Small intestine (tissue), 7 donors: ENCODE results near the gene NFATC2IP. TPM values are rescaled to one million over a fixed set of nuclear protein-coding genes. Genes with fewer than 3 reads are reported as not detected.

Experiments
- DNase-seq, 2 donors: peaks; one replicate each; pipeline versions ENCODE4 v3.0.0 to v3.0.0-alpha.2; 2013
- FAIRE-seq: peaks from 2 replicates; lab custom pipeline; 2012; peaks lifted over from hg19 to GRCh38; lab: Jason Lieb, UNC
- H3K27ac ChIP-seq, 3 donors: one replicate each; pipeline ENCODE4 v1.5.1; 2013; ENCODE audit warnings: low read length in 2 of 3, mild to moderate bottlenecking in 2 of 3, control low read depth in 1 of 3, inconsistent platforms in 1 of 3, low read depth in 1 of 3, moderate library complexity in 1 of 3
- H3K27me3 ChIP-seq, 3 donors: one replicate each; pipeline ENCODE4 v1.6.1; 2013; ENCODE audit warnings: low read length in 3 of 3, inconsistent platforms in 1 of 3; ENCODE audit not compliant: control insufficient read depth in 3 of 3, insufficient read depth in 3 of 3
- H3K36me3 ChIP-seq, 3 donors: one replicate each; pipeline ENCODE4 v1.6.1; 2013; ENCODE audit warnings: low read length in 3 of 3, inconsistent platforms in 1 of 3, low read depth in 1 of 3, mild to moderate bottlenecking in 1 of 3, moderate library complexity in 1 of 3; ENCODE audit not compliant: control insufficient read depth in 3 of 3, insufficient read depth in 2 of 3
- H3K4me1 ChIP-seq, 3 donors: one replicate each; pipeline ENCODE4 v1.6.1; 2013; ENCODE audit warnings: low read length in 2 of 3, inconsistent platforms in 1 of 3, low read depth in 1 of 3, mild to moderate bottlenecking in 1 of 3, moderate library complexity in 1 of 3; ENCODE audit not compliant: control insufficient read depth in 3 of 3, insufficient read depth in 2 of 3
- H3K4me3 ChIP-seq, 3 donors: one replicate each; pipeline ENCODE4 v1.5.1; 2013; ENCODE audit warnings: low read length in 3 of 3, control low read depth in 1 of 3, inconsistent platforms in 1 of 3, low read depth in 1 of 3, mild to moderate bottlenecking in 1 of 3, moderate library complexity in 1 of 3
- H3K9me3 ChIP-seq, 2 donors: one replicate each; pipeline ENCODE4 v1.6.1; 2013; ENCODE audit warnings: low read depth in 1 of 2, low read length in 1 of 2; ENCODE audit not compliant: control insufficient read depth in 2 of 2, insufficient read depth in 1 of 2
- WGBS, 3 donors: extraction: QIAGEN DNeasy Blood & Tissue Kit; methylation state at CpG; one replicate each; pipeline ENCODE4 v1.1.7; 2013; 5-methylcytosine and 5-hydroxymethylcytosine counted together
- polyA plus RNA-seq, 4 donors: library from polyadenylated mRNA; stranded (reverse) in 3 of 4; unstranded in 1 of 4; fragments of 200-250 nt in 3 of 4; fragments of 120-200 nt in 1 of 4; gene quantifications; one replicate each; pipeline versions ENCODE4 v1.2.1 to v1.2.3, GENCODE V29; 2013
- donor health status: healthy with polysubstance abuse.
- donor health status: control.
- donor health status: control.
- donor health status: Bipolar disorder and iron deficiency.
- donor health status: healthy.

The NFATC2IP gene
- polyA plus RNA-seq, 4 donors, result 16.5 to 53.0 (median 22.5) TPM

GRCh38 chr16:28931801-28932225, 18.9 kb upstream of the NFATC2IP start, which contains the start of gene CD19:
Gene CD19, plus strand, starts transcription at chr16:28931971. Its CDS starts 30 bp downstream, at chr16:28932001.
- H3K27me3 ChIP-seq, result no peaks in the 10 kb centered on the region
- peak within 1 kb of the TSS in 1 of 3 donors; percentile 17 for H3K4me3 ChIP-seq
- FAIRE-seq (no peak), DNase-seq (no peak)
- peaks cover 0 to 4% (median 2%) of the 10 kb centered on the region in 3 donors for H3K4me1 ChIP-seq
- no peaks in the 10 kb centered on the region for H3K36me3 ChIP-seq
- H3K27ac ChIP-seq, result no peak within 1 kb of the TSS
- 89 to 93% (median 91%) methylated on average over 9 to 10 of the region's 10 CpGs for WGBS, 3 donors
- no peaks in the 10 kb centered on the region for H3K9me3 ChIP-seq

DNA sequence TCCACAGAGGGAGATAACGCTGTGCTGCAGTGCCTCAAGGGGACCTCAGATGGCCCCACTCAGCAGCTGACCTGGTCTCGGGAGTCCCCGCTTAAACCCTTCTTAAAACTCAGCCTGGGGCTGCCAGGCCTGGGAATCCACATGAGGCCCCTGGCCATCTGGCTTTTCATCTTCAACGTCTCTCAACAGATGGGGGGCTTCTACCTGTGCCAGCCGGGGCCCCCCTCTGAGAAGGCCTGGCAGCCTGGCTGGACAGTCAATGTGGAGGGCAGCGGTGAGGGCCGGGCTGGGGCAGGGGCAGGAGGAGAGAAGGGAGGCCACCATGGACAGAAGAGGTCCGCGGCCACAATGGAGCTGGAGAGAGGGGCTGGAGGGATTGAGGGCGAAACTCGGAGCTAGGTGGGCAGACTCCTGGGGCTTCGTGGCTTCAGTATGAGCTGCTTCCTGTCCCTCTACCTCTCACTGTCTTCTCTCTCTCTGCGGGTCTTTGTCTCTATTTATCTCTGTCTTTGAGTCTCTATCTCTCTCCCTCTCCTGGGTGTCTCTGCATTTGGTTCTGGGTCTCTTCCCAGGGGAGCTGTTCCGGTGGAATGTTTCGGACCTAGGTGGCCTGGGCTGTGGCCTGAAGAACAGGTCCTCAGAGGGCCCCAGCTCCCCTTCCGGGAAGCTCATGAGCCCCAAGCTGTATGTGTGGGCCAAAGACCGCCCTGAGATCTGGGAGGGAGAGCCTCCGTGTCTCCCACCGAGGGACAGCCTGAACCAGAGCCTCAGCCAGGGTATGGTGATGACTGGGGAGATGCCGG, 18.2 kb upstream of the NFATC2IP start:
- Histone ChIP-seq H3K27me3 (no peaks in the 10 kb centered on the region), H3K9me3 (no peaks in the 10 kb centered on the region), H3K4me1 (peaks cover 0 to 4% (median 2%) of the 10 kb centered on the region in 3 donors), H3K4me3 (peak overlapping the region in 1 of 3 donors; percentile 17), H3K27ac (no peak overlapping the region), H3K36me3 (no peaks in the 10 kb centered on the region)
- WGBS, 3 donors, result 86 to 93% (median 89%) methylated on average over 19 to 20 of the region's 20 CpGs
- FAIRE-seq (no peak), DNase-seq (no peak)

DNA sequence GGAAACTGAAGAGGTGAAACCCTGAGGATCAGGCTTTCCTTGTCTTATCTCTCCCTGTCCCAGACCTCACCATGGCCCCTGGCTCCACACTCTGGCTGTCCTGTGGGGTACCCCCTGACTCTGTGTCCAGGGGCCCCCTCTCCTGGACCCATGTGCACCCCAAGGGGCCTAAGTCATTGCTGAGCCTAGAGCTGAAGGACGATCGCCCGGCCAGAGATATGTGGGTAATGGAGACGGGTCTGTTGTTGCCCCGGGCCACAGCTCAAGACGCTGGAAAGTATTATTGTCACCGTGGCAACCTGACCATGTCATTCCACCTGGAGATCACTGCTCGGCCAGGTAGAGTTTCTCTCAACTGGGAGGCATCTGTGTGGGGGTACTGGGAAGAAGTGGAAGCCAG, 17.6 kb upstream of the NFATC2IP start:
- no peaks in the 10 kb centered on the region for H3K27me3 ChIP-seq
- no peak for DNase-seq
- no peak overlapping the region for H3K27ac ChIP-seq
- H3K36me3 ChIP-seq, result no peaks in the 10 kb centered on the region
- H3K9me3 ChIP-seq, result no peaks in the 10 kb centered on the region
- peaks cover 0 to 4% (median 2%) of the 10 kb centered on the region in 3 donors for H3K4me1 ChIP-seq
- WGBS, 3 donors, result 78 to 84% (median 82%) methylated on average over 8 of the region's 8 CpGs
- H3K4me3 ChIP-seq, result no peak overlapping the region
- FAIRE-seq, result no peak

- Histone ChIP-seq H3K36me3 (no peaks in the 10 kb centered on the region), H3K9me3 (no peaks in the 10 kb centered on the region), H3K27ac (no peak overlapping the region), H3K4me1 (peaks cover 0 to 4% (median 2%) of the 10 kb centered on the region in 3 donors), H3K4me3 (no peak overlapping the region), H3K27me3 (no peaks in the 10 kb centered on the region)
- WGBS, 3 donors, result 94 to 95% (median 94%) methylated on average over 4 of the region's 4 CpGs
- FAIRE-seq (no peak), DNase-seq (no peak)
Observed at GRCh38 chr16:28935346-28935745, 15.4 kb upstream of the NFATC2IP start.

DNA sequence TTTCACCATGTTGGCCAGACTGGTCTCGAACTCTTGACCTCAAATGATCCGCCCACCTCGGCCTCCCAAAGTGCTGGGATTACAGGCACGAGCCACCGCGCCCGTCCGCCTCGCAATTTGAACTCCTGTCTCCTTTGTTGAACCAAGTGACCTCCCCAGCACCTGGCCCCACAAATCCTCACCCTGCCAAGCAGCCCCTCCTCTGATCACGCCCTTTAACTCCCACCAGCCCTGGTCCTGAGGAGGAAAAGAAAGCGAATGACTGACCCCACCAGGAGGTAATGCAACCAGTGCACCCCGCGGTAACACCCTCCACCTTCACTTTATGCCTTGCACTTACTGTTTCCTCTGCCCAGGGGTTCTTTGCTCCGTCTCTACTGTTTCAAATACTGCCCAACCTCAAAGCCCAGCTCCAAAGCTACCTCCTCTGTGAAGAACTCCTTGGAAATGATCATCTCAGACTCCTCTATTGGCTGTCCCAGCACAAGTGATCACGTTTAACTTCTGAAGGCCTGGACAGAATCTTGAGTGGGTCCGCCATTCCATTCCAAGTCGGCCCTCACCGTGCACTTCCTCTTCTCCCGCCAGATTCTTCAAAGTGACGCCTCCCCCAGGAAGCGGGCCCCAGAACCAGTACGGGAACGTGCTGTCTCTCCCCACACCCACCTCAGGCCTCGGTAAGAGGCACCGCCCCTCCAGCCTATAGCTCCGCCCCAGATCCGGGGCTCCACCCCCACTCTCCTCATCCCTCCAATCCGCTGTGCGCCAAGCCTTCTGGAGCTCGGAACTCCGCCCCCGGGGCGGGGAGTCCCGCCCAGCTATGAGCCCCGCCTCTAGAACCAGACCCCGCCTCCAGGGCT, 14.6 kb upstream of the NFATC2IP start:
- peak; percentile 94 to 98 for DNase-seq
- 4 to 22% (median 12%) methylated on average over 34 to 36 of the region's 36 CpGs for WGBS, 3 donors
- Histone ChIP-seq H3K4me3 (peak overlapping the region in 2 of 3 donors; percentile 18 to 43), H3K36me3 (no peaks in the 10 kb centered on the region), H3K27ac (peak overlapping the region in 2 of 3 donors; percentile 20 to 69), H3K27me3 (no peaks in the 10 kb centered on the region), H3K9me3 (no peaks in the 10 kb centered on the region), H3K4me1 (peaks cover 0 to 4% (median 2%) of the 10 kb centered on the region in 3 donors)
- FAIRE-seq, result no peak

GRCh38 chr16:28936784-28937155, 14.0 kb upstream of the NFATC2IP start:
- Histone ChIP-seq H3K36me3 (no peaks in the 10 kb centered on the region), H3K9me3 (no peaks in the 10 kb centered on the region), H3K4me3 (no peak overlapping the region), H3K4me1 (peaks cover 0 to 4% (median 2%) of the 10 kb centered on the region in 3 donors), H3K27me3 (no peaks in the 10 kb centered on the region), H3K27ac (no peak overlapping the region)
- FAIRE-seq (no peak), DNase-seq (no peak)
- 67 to 69% (median 69%) methylated on average over 26 of the region's 26 CpGs for WGBS, 3 donors

GRCh38 chr16:28937222-28937876, 13.4 kb upstream of the NFATC2IP start:
- Histone ChIP-seq H3K36me3 (no peaks in the 10 kb centered on the region), H3K27ac (no peak overlapping the region)

GRCh38 chr16:28938721-28939120, 12.0 kb upstream of the NFATC2IP start:
- WGBS, 3 donors, result 69 to 83% (median 80%) methylated on average over 6 to 7 of the region's 7 CpGs
- no peak for FAIRE-seq
- H3K4me1 ChIP-seq, result peaks cover 0 to 4% (median 2%) of the 10 kb centered on the region in 3 donors

More at GRCh38 chr16:28937222-28937876, 13.4 kb upstream of the NFATC2IP start:
- FAIRE-seq (no peak), DNase-seq (no peak)
- Histone ChIP-seq H3K4me1 (peaks cover 0 to 4% (median 2%) of the 10 kb centered on the region in 3 donors), H3K4me3 (no peak overlapping the region), H3K27me3 (no peaks in the 10 kb centered on the region), H3K9me3 (no peaks in the 10 kb centered on the region)
- 69 to 77% (median 74%) methylated on average over 14 of the region's 14 CpGs for WGBS, 3 donors

More at GRCh38 chr16:28938721-28939120, 12.0 kb upstream of the NFATC2IP start:
- Histone ChIP-seq H3K27ac (no peak overlapping the region), H3K9me3 (no peaks in the 10 kb centered on the region), H3K4me3 (no peak overlapping the region), H3K36me3 (no peaks in the 10 kb centered on the region), H3K27me3 (no peaks in the 10 kb centered on the region)
- no peak for DNase-seq
